Measurements from ENCODE around the gene RTF2.

The RTF2 gene

DNA sequence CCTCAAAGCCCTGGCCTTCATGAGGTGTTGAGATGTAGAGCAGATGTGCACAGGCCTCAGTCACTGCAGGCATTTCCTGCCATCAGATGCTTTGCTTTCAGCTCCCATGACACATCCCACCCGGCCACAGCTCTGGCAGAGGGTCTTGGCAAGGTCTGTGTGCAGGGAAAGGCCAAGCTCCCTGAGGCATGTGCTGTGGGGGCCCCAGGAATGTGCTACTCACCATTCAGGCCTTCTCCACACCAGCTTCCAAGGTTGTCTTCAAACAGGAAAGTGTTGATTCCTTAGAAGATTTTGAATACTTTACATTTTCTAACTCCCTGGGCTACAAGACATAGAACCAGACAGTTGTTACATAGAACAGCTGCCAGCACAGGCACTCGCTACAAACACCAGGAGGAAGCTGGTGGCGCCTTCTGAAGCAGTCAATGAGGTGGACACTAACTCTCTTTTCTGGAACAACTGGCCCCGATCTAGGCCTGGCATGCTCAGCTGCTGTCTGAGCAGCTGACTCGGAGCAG is 28.6 kb upstream of the RTF2 start:
- DNase-seq (ENCODE audit: low spot score) = no peak

DNA sequence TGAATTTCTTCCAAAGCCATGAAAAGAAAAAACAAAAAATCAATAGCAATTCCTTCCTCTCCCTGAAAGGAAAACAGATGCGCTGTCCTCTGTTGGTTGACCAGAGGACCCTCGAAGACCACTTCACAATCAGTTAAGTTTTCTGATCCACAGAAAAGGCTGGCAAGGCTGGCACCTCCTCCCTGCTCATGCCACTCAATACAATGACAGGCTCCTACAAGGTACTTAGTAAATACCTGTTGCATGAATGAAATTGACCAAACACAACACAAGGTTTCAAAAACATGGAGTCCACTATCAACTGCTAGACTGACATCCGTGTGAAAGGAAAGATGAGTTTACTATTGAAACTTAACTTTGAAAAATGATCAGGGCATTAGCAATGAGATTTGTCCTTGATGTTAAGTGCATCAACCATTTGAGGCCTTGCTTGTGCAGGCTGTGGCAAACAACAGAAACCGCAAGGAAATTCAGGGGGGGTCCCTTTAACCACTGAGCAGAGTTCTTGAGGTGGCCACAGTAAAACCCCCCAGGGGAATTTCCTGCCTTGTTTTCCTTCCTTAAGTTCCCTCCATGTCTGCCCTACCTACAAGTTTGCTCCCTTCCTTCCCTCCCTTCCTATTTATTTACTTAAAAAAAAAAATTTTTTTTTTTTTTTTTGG is 27.9 kb upstream of the RTF2 start:
- DNase-seq (ENCODE audit: low spot score) = no peak

DNA sequence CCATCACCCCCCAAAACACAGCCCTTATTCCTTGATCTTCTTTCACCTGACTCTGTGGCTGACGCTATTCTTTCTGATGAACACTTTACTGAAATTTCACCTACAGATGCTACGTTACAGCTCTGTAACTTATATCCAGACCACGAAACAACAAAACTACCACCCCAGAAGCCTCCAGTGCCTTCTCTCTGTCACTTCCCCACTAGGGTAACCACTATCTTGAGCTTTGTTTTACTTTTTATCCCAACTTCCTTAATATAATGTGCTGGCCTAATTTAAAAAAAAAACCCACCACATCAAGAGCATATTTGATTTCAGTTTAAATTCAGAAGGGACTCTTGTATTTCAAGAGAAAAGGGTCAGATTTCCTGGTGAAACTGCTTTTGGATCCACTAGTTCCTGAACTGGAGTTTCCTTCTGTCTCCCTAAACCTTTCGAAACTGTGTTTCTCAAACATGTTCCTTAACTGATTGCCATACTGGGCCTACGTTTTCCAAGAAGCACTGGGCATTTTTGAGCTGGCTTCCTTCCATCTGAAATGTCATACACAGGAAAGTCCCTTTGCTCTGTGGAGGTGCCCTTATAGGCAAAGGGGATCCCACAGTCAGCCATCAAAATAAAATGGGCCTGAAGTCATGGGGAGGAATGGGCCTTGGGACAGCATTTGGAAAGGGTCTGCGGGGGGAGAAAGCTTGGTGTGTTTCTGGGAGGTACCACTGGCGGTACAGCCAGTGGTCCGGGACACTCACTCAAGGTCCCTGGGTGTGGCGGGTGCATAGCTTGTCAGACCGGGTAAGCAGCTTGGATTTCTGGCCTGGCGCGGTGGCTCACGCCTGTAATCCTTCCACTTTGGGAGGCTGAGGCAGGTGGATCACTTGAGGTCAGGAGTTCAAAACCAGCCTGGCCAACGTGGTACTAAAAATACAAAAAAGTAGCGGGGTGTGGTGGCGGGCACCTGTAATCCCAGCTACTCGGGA is 25.8 kb upstream of the RTF2 start:
- no peak for DNase-seq (ENCODE audit: low spot score)

DNA sequence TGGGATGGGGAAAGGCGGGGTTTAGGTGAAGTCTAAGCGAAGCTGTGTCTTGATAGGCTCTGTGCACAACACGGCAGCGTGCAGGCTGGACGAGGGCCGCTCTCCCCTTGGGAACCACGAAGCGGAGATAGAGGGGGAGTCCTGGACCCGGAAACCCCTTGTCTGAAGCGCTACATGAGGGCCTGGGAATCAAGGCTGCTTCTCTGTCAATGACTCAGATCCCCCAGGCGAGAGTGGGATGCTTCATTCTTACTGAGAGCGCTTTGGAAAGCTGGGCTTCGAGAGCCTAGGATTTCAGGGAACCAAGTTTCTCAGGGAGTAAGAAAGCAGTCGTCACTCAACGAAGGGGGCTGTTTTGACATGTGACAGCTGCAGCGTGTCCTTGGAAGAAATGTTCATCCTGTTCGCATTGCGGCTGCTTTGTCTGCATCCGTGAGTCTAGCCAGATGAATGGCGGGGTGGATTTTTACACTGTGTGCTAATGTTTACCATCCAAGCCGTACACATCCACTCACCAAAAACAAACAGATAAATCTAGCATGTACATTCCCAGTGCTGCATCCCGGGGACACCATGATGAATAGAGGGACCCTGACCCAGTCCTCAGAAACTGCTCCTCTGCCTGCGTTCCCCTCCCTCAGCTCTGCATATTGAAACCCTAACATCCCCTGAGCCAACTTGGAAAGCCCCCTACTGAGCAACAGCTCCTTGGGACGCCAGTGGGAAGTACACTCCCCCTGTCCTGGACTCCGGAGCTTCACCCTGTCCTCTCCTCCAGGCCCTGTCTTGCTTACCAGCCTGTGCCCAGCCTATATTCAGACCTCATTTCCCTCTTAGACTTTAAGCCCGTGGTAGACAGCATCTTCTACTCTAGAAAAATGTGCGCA is 24.5 kb upstream of the RTF2 start:
- no peak for DNase-seq (ENCODE audit: low spot score)

DNA sequence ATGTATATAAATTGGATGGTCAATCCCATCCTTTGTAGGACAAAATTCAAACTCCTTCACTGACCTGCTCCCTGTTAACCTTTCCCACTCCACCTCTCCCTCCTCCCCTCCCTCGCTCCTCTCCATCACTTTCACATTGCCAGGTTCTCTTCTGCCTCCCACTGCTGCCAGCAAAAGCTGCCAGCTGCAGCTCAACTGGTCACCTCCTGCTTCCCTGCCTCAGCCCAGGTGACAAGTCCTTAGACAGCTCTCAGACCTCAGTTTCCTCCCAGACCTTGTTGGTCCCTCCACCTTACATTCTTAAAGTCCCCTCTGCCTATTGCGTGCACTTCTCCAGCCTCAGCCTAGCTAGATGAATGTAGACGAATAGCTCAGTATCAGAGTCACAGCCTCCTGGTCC is 23.3 kb upstream of the RTF2 start:
- no peak for DNase-seq (ENCODE audit: low spot score)

DNA sequence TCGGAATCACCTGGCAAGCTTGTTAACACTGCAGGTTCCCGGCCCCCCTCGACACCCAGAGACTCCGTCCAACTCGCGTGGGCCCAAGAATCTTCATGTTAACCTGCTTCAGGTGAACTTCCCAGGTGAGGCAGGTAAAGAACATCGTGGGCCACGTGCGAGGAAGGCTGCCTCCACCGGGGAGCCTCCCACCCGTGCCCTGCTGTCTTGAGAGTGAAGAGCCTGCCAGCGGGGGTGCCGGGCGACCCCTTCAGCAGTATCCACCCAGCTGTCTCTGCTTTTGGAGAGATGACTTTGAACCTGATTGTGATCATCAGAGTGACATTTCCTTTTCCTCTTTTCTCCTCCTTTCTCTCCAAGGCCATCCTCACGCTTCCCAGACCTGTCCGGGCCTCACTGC is 22.9 kb upstream of the RTF2 start:
- no peak for DNase-seq (ENCODE audit: low spot score)

DNA sequence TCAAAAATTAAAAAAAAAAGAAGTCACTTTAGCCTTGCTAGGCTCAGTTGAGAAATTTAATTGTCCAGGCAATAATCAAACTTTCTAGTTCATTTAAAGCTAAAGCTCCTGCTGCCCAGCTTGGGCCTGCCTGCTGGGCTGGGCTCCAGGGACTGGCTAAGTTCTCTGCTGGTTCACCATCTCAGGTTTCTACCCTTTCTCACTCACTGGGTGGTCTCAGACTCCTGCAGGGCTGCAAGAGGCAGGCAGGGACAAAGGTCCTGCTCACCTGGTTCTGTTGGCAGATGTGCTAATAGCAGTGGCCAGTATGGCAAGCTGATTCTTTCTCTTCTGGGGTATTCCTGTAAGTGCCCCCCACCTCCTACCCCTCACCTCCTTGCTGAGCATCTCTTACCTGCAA is 21.2 kb upstream of the RTF2 start:
- peak; percentile 37 for DNase-seq (ENCODE audit: low spot score)

DNA sequence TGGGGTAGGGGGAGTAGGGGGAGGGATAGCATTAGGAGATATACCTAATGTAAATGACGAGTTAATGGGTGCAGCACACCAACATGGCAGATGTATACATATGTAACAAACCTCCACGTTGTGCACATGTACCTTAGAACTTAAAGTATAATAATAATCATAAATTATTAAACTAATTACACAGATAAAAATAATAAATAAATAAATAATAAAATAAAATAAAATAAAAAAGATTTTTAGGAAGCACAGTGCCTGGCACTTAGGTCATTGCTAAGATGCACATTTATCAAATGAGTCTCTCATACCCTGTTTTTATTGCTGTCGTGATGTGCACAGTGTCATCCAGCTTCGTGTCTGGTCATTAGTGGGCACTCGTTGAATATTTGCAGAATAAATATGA is 19.0 kb upstream of the RTF2 start:
- no peak for DNase-seq (ENCODE audit: low spot score)

DNA sequence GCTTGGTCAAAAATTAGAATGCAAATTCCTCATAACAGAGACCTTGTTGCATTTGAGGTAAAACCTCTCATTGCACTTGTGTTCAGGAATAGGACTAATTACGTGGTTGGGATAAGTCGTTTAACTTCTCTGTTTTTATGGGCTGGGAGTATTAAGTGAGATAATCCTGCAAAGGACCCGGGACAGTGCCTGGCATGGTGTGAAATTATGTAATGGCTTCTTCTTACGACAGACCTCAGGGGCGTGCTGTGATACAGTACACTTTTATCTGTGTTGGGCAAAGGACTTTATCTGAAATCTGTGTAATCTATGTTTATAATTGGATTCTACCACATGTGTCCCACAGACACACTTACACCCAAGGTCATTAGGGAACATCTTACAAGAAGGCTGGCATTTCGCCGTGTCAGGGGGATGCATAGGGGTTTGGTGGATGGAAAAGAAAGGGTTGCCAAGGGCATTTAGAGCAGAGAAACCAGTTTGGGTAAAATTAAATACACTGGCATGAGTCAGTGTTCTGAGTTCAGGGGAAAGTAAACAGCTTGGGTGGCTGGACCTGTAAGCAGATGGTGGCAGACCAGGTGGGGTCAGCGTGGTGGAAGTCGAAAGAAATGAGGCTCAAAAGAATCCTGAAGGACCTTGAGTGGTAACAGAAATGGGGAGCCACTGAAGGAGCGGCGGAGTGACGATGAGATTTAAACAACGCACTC is 17.2 kb upstream of the RTF2 start:
- no peak for DNase-seq (ENCODE audit: low spot score)

DNA sequence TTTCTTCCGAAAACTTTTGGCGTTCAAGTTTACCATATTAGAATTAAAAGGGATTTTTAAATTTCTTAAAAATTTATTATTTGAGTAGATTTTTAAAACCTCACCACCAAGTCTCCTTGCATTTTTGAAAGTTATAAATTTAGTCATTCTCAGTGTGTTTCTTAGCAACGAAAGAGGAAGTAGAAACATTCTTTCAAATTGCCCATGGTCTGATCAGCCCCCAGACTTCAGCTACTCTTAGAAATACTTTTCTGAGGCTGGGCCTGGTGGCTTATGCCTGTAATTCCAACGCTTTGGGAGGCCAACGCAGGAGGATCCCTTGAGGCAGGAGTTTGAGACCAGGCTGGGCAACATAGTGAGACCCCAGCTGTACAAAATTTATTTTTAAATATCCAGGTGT is 15.1 kb upstream of the RTF2 start:
- no peak for DNase-seq (ENCODE audit: low spot score)

DNA sequence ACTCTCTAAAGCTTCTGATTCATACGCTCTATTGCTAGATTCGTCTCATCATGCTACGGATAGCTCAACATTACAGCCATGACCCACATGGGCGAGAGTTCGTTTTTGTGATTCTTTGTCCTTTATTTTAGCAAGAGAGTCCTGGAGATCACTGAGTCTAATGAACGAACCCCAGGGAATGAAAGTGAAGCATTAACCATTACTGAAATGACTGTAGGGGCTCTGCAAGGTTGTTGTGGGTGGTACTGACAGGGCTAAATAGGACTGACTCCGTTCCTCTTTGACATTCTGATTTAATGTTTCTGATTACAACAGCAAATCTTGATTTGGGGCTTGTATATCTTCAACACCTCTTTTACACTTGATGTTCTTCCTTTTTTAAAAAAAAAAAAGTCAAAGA is 13.7 kb upstream of the RTF2 start:
- no peak for DNase-seq (ENCODE audit: low spot score)

DNA sequence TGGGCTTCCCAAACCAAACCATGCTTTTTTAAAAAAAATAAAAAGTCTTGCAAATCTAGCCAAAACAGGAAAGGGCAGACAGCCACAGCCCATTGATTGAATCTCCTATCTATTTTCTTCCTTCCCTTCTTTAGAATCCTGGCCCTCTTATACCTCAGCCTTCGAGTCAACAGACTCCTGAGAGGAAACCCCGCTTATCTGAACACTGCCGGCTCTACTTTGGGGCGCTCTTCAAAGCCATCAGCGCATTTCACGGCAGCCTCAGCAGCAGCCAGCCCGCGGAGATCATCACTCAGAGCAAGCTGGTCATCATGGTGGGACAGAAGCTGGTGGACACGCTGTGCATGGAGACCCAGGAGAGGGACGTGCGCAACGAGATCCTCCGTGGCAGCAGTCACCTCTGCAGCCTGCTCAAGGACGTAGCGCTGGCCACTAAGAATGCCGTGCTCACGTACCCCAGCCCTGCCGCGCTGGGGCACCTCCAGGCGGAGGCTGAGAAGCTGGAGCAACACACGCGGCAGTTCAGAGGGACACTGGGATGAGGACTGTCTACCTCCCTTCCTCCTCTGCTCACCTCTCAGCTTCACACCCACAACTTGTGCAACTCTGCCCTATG is 10.1 kb upstream of the RTF2 start:
- DNase-seq (ENCODE audit: low spot score) = no peak

DNA sequence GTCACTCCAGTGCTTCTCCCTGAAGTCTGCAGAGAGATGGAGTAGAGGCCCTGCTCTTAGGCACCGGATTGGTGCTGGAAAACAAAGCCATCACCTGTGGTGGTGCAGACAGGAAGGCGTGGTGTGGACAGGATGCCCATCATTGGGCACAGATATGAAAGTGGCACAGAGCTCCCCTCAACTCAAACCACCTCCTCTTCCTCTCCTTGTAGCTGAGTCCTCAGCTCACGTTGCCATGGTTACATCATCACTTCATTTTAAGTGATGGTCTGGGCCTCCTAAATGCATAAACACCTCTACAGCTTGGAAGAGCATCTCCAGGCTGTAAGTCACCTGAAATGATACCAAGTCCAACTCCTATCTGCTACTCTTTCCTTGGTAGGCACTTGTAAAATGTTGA is 8.0 kb upstream of the RTF2 start:
- DNase-seq (ENCODE audit: low spot score) = no peak

DNA sequence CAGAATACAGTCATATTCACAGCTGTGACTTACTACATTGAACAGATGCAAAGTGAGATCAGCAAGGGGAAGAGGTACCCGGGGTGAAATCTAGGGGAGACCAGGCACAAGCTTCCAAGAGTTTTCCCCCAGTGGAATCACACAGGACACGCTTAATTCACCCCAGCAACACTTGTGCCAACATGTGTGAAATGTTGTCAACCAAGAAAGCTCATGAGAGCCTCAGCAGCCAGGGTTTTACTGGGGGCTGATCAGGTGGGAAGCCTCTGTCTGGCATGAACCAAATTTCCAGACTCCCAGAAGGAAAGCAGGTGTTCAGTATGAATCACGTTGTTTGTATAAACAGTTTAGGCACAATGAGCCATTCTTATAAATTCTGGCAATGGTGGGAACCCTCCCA is 6.9 kb upstream of the RTF2 start:
- DNase-seq (ENCODE audit: low spot score) = no peak

DNA sequence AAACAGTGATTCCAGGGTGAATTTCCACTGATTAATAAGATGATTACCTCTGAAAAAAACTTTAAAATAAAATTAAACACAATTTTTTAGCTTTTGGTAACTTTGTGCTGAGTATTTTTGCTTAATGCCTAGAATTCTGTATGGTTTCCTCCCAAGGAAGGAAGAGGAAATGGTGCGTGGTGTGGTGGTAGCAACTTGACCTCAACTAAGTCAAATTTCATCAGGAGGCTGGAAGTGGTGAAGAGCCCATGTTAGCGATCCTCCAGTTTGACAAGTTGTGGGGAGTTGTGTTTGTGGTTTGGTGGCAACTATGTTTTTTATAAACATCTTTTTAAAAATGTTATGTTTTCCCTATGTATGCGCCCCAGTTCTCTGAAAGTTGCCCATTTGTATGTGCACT is 5.0 kb upstream of the RTF2 start:
- no peak for DNase-seq (ENCODE audit: low spot score)

DNA sequence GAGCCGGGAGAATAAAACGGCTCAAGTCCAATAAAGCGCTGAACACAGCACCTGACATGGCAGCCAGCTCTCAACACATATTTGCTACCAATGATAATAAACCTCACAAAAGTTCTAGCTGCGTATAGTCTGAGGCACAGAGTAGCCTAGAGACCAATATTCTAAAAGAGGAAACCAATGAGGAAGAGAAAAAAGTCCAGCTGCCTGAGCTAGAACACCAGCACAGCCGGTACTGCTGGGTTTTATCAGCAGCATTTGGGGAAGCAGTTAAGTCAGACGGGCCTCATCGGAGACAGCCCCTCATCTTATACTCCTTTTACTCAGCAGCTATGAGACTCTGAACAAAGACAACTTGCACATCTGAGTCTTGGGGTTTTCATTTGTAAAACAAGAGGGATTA is 2.4 kb upstream of the RTF2 start:
- no peak for DNase-seq (ENCODE audit: low spot score)

DNA sequence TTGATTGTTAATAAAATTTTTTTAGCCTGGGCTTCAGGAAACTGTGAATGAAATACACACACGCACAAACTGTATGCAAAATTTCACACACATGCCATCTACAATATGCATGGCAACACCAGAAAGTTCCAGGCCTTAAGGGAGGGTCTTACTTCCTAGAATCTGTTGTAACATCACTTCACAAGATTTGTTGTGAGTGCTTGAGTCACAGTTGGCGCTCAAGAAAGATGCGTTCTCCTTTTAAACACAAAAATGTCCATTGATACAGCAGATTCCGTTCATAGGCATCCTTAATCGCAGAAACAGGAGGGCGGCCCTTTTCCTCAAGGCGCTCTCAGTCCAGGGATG is 485 bp upstream of the RTF2 start:
- no peak for DNase-seq (ENCODE audit: low spot score)

DNA sequence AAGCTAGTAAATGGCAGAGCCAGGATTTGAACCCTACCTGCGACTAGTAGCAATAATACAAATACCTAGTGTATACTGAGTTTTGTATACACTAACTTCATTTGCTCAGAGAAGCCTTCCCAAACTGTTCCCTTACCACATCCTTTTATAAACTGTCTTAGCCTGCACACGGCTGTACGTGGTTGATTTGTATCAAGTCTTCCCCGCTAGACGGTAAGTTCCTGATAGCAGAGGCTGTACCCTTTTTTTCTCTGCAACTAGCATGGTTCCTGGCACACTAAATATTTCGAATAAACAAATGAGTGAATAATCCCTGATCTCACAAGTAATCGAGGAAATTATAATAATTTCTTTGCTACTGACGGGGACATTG is 636 bp downstream of the RTF2 start:
- no peak for DNase-seq (ENCODE audit: low spot score)

DNA sequence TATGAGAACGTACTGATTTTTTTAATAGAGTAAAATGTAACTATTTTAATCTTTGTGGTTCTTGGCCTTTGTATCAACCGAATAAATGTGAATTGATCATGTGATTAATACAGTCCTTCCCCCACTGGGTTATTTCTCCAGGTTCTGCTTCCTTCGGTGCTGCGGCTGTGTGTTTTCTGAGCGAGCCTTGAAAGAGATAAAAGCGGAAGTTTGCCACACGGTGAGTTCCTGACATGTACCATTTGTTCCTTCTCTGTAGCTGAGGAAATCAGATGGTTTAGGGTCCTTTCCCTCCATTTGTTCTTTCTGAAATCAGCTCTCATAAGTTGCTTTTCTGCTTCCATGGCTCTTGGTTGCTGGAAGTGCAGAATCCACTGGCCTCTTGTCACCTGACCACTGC is 15.5 kb downstream of the RTF2 start:
- no peak for DNase-seq (ENCODE audit: low spot score)

DNA sequence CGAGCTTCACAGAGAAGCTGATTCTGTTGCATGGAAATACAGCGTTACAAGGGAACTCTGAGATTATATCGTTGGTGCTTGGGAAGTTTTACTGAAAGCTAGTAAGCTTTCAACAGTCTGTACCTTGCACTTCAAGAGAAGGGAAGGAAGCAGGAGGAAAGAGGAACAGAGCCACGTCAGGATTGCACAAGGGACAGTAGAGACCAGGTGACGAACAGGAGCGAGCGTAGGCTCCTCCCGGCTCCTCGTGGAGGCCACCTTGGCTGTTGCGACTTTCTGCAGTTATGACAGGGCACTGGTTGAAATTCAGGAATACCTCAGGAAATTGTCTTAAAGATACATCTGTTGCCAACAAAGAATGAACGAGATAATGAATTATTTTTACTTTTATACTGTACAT is 18.8 kb downstream of the RTF2 start:
- DNase-seq (ENCODE audit: low spot score) = no peak

DNA sequence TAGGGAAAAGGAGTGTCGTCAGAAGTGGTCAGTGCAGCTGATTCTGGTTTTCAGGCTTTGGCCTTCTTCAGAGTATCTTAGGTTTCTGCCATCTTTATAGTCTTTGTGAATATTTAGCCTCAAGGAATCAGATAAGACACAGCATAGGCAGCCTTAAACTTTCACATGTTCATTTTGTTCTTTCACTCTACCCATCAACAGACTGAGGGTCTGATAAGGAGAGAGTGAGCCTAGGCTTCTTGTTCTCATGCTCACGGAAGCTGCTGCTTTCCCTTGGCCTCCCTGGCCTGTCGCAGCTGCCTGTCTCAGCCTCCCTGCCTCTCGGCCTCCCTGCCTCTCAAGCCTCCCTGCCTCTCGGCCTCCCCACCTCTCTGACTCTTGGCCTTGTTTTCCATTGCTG is 20.1 kb downstream of the RTF2 start:
- no peak for DNase-seq (ENCODE audit: low spot score)

DNA sequence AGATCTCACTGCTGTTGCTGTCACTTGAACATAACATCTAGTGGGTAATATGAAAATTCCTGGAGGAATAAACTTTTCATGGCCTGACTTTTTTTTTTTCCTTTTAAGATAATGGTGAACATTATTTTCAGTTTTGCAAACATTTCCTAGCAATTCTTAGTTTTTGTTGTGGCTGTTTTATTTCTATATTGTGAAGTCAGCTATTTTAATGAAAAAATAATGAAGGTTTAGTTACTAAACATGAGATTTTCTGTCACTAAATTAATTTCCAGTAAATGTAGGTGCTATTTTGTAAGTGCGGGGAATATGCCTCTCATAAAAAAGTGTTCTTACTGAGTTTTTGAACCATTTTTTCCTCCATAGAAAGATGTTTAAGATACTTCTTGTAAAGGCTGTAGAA is 32.7 kb downstream of the RTF2 start:
- DNase-seq (ENCODE audit: low spot score) = no peak

Data from iPS-NIHi11 (cell line).